Sciatic nerve (tissue), 2 donors: ENCODE measurements around the gene PTPRN2. TPM values are rescaled to one million over a fixed set of nuclear protein-coding genes. Genes with fewer than 3 reads are reported as not detected.
A peak's percentile ranks its signal among the peaks of the same experiment; 100 is the strongest.
"Not testable (repeated sequence)": the region's sequence is repeated elsewhere in the genome, so short reads cannot be mapped to it uniquely, and the experiment has no call there.

Source experiments
- ATAC-seq: fragments of 200-7000 bp; cut with Tn5 transposase; one replicate; pipeline ENCODE4 v1.9.1; 2020; ENCODE audit warnings: mild to moderate bottlenecking, moderate library complexity
- DNase-seq: peaks from one replicate; pipeline ENCODE4 v3.0.0-alpha.2; 2020; ENCODE audit warnings: low spot score
- intact Hi-C: fragments of 100-400 bp; cut with DNase I; formaldehyde crosslinking; loops from one replicate; pipeline ENCODE4 v1.14.2; 2022
- total RNA-seq: library from RNA; stranded (reverse); fragmentation: NEBNext Ultra II Directional; extraction: Animal tissue kit (Norgen Biotek cat#: 25700); gene quantifications from one replicate; pipeline ENCODE4 v1.2.1, GENCODE V29; 2021
- donor health status: DM: no; HTN: no; CAD: no.
- donor health status: DM: no; HTN: no; CAD: no.

PTPRN2 gene
- total RNA-seq, 1 donor from 2014 or later: 12.7 TPM

GRCh38 chr7:158255558-158255957 is 332.1 kb downstream of the PTPRN2 start:
- intact Hi-C loops: no loop called here
- DNase-seq (no peak), ATAC-seq (no peak)

DNA sequence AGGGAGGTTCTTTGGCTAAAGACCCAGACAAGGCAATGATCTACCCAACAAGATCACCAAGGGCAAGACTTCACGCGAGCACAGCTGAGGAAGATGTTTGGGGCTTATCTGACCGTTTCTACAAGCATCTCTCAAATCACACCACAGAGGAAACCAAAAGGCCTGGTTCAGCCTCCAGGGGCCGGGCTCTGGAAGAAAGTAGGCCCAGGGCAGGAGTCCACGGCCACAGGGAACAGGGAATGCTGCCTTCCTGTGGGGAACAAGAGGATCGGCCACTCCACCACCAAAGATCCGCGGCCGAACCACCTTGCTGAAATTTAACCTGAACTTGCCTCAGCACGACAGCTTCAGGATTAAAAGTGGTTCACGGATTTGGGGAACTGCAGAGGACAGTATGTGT is 332.5 kb downstream of the PTPRN2 start:
- intact Hi-C loops: no loop called here
- DNase-seq (peak; percentile 42), ATAC-seq (no peak)

DNA sequence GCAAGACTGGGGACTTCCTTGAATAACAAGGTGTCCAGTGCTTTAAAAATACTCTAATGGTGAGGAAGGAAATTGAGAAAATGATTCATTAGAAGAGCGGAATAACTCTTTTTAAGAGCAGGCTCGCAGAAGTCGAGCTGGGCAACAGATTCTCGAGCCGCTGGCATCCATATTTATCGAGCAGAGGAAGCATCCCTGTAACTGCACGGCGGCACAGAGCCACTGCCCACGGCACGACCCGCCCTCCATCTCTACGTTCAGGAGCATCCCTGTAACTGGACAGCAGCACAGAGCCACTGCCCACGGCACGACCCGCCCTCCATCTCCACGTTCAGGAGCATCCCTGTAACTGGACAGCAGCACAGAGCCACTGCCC is 334.0 kb downstream of the PTPRN2 start:
- intact Hi-C loops, DNase-seq, ATAC-seq: not testable (repeated sequence)

DNA sequence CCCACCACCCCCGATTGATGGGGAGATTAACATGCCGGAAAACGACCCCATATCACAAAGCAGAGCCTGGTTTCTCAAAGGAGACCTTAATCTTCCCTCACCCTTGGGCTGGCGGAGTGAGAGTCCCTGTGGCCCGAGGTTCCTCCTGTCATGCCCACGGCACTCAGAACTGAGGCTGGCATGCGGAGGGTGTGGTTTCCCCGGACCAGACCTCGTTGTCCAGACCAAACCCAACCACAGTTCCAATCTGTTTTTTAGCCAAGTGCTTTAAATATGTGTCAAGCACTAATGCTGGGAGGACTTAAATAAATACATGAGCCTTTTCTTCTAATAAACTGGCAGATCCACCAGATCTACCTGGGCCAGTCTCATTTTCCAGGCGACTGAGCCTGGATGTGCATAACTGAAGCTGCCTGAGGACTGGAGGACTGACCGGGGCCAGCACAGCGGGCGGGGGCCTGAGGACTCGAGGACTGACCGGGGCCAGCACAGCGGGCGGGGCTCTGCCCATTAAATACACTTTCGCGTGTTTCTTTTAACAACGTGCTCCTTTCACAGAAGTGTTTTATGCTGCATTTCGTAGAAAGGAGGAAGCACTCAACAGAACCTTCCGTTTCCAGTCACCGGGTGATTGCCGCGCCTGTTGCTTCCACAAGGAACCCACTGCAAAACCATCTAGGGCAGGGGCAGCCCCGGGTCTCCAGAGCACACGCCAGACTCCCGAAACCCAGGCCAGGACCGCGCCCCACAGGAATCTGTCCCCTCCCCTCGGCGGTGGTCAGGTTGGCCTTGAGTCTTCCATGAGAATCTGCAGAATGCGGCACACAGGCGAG is 334.6 kb downstream of the PTPRN2 start:
- no peak for ATAC-seq
- peak; percentile 35 for DNase-seq
- intact Hi-C loops: no loop called here

DNA sequence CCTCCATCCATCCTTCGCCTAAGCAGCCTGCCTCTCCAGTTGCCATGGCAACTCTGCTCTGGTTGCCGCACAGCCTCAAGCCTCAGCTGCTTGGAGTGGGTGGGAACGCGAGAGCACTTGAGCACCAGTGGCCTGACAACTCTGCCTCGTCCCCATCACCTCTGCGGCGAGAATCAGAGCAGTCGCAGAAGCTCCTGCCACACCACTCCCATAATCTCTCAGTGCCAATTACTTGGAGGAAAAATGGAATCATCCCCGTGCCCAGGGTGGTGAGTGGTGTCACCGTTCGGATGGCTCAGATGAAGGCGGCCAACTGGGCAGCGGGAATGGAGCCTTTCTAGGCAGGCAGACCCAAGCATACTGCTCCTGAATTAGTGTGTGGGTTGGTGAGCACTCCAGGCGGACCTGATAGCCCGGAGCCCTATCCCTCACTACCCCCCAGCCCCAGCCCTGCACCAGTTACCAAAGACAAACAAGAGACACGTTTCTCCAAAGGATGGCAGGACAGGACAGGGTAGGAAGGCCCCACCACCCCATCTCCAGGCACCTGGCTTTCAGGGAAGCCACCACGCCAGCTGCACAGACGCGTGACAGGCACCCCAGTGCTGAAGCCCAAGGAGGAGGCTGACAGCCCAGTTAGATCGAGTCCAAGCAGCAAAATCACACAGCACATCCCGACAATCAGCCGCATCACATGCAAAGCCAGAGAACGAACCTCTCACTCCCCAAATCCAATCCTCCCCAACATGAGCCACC is 335.4 kb downstream of the PTPRN2 start:
- DNase-seq (peak; percentile 52), ATAC-seq (no peak)
- intact Hi-C loops: no loop called here

GRCh38 chr7:158251061-158251965 is 336.3 kb downstream of the PTPRN2 start:
- intact Hi-C loops: no loop called here
- ATAC-seq (no peak), DNase-seq (no peak)

DNA sequence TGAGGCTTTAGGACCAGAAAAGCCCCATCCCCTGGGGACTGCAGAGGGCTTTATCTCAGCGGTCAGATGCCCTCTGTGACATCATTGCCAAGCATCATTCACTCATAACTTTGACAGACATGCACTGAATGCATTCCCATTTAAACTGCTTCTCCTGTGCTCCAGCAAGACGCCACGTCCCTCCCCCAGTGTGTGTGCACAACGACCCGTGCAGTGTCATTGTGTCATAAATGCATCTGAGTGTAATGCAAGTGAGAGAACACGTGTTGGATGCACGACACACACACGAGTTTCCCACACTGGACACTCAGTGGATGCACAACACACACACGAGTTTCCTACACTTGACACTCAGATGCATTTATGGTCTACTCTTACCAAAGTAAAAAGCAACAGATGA is 337.9 kb downstream of the PTPRN2 start:
- intact Hi-C loops: no loop called here
- ATAC-seq: no peak

GRCh38 chr7:158248816-158249215 is 338.8 kb downstream of the PTPRN2 start:
- no peak for DNase-seq

More for the DNA sequence above, 337.9 kb downstream of the PTPRN2 start:
- DNase-seq: peak; percentile 21

DNA sequence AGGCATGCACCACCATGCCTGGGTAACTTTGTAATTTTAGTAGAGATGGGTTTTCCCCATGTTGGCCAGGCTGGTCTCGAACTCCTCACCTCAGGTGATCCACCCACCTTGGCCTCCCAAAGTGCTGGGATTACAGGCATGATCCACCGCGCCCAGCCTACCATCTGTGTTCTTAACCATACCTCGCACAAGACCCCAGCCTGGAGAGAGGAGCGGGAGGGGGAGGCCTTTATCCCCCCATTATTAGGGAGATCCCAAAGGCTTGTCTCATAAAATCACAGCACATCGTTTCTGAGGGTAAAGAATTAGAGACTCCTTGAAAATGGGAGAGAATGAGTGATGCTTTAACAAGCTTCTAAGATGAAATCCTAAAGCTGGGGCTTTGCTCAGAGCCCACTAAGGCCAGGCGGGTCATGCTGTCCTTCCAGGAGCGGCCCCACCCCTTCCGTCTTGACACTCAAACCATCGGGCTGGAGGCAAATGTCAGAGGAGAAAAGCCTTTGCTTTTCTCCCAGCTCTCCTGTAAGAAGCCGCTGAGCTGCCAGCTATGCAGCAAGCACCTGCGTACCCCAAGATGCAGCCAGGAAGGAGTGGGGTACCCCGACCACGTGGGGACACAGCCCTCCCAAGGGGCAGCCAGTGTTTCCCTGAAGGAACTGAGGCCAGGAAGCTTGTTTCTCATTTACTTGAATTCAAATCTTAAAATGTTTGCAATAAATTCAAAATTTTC is 339.7 kb downstream of the PTPRN2 start:
- no peak for ATAC-seq
- intact Hi-C loops: no loop called here
- peak; percentile 18 for DNase-seq

More at GRCh38 chr7:158248816-158249215, 338.8 kb downstream of the PTPRN2 start:
- intact Hi-C loops: no loop called here
- ATAC-seq: no peak

DNA sequence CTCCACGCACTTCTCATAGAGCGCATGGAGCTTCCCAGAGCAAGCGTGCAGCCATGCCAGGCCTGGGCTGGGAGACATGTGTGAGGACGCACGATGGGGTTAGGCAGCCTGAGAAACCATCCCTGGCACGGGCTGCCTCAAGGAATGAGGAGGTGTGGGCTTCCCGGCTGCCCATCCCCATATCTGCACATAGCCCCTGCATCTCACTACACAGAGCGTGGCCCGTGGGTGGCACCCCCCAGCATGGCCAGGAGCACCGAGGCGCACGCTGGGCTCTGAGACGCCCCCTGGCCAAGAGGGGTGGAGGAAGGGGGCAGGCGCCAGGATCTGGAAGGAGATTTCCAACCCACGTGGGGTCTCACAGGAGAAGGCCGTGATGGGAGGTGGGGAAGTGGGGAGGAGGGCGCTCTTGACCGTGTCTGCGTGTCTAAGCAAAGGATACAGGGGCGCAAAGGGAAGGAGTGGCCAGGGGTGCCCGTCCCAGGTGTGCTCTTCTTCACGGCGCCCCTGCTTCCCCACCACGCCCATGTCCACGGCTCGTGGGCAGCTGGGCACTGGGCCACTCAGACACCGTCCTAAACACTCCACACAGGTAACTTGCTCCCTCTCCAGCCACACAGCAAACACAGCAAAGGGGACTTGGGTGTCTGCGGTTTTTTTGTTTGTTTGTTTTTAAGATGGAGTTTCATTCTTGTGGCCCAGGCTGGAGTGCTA is 340.5 kb downstream of the PTPRN2 start:
- DNase-seq (no peak), ATAC-seq (no peak)
- intact Hi-C loops: no loop called here

DNA sequence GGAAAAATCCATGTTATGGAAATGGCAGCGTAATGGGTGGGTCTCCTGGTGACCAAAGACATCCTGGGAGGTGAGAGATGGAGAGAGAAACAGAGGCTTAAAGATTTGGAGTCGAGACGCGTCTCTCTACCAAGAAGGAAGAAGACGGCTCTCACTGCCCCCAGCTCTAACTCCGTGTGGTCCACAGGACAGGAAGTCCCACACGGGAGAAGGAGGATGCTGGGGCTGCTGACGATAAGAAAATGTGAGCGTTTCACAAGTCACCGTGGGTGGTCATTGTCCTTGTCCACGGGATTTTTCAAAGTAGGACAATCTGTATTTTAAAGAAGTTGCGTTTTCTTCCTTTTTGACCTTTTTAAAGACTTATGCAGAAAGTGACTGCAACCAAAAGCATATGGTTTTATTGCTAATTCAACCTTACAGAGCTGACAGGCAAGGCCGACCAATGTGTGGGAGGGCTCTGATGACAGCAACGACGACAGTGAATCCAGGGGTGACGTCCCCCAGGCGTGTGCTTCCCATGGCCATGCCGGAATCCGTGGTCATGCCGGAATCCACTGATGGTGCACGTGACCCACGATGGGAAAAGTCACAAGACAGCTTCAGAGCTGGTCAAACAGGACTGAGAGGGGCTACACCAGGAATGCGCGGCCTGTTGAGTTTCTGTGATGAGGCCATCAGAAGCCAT is 341.2 kb downstream of the PTPRN2 start:
- DNase-seq: no peak
- ATAC-seq: no peak
- intact Hi-C loops: no loop called here

GRCh38 chr7:158245724-158246041 is 341.9 kb downstream of the PTPRN2 start:
- no peak for DNase-seq

GRCh38 chr7:158244873-158245723 is 342.5 kb downstream of the PTPRN2 start:
- intact Hi-C loops: no loop called here
- DNase-seq (no peak), ATAC-seq (no peak)

More at GRCh38 chr7:158245724-158246041, 341.9 kb downstream of the PTPRN2 start:
- ATAC-seq: no peak
- intact Hi-C loops: no loop called here

- no peak for ATAC-seq
- intact Hi-C loops: no loop called here
- DNase-seq: no peak
Observed at GRCh38 chr7:158244430-158244829, 343.2 kb downstream of the PTPRN2 start.

DNA sequence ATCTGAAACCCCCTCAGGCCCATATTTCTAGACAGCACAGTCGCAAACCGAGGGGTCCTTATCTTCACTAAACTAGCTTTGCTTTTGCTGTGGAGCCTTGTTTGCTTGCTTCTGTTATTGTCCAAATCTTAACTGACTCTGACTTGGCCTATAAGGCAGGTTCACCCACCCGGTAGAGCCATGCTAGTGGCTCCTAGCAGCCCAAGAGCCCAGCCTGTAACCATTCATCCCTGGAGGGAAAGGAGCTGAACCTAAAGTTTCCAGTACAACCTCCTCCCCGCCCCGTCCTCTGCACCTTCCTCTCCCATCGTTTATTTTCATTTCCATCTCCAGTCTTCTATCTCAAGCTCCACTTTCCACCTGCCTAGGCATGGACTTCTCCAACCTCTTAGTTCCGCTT is 345.7 kb downstream of the PTPRN2 start:
- DNase-seq (no peak), ATAC-seq (no peak)
- intact Hi-C loops: no loop called here

- no peak for ATAC-seq
- intact Hi-C loops: no loop called here
- no peak for DNase-seq
Observed at GRCh38 chr7:158240801-158241200, 346.8 kb downstream of the PTPRN2 start.
